Osteoblast (primary cell): Measurements from ENCODE around the gene AXDND1. TPM values are rescaled to one million over a fixed set of nuclear protein-coding genes. Genes with fewer than 3 reads are reported as not detected.

ENCODE experiments used
- DNase-seq: peaks from one replicate; pipeline ENCODE4 v3.0.0; 2011; ENCODE audit warnings: low spot score, mixed read lengths; ENCODE audit not compliant: insufficient read length; ENCODE audit errors: missing footprints
- H2AFZ ChIP-seq: 2 replicates; pipeline ENCODE4 v1.6.0; 2011; ENCODE audit warnings: mild to moderate bottlenecking, low read length
- H3K27ac ChIP-seq: 2 replicates; pipeline ENCODE4 v1.5.1; 2011; ENCODE audit warnings: mild to moderate bottlenecking, low read depth, low read length, moderate library complexity
- H3K27me3 ChIP-seq: 2 replicates; pipeline ENCODE4 v1.6.0; 2012; ENCODE audit warnings: mild to moderate bottlenecking, control low read depth, inconsistent platforms, low read length, moderate library complexity; ENCODE audit not compliant: insufficient read depth
- H3K36me3 ChIP-seq: 2 replicates; pipeline ENCODE4 v1.5.1; 2011; ENCODE audit warnings: mild to moderate bottlenecking, low read length, control low read depth, moderate library complexity; ENCODE audit not compliant: insufficient read depth
- H3K4me1 ChIP-seq: 2 replicates; pipeline ENCODE4 v1.5.1; 2011; ENCODE audit warnings: mild to moderate bottlenecking, low read length, control low read depth, moderate library complexity; ENCODE audit not compliant: insufficient read depth
- H3K4me2 ChIP-seq: 2 replicates; pipeline ENCODE4 v1.6.0; 2011; ENCODE audit warnings: mild to moderate bottlenecking, low read length; ENCODE audit not compliant: insufficient read depth
- H3K4me3 ChIP-seq: fragments of 200-600 bp; sonication (generic); 3 replicates; pipeline ENCODE4 v1.5.1; 2012; ENCODE audit warnings: mild to moderate bottlenecking, low read length, inconsistent platforms; ENCODE audit not compliant: insufficient read depth
- H3K79me2 ChIP-seq: 2 replicates; pipeline ENCODE4 v1.6.0; 2012; ENCODE audit warnings: mild to moderate bottlenecking, low read length, control low read depth, inconsistent platforms; ENCODE audit not compliant: insufficient read depth
- H3K9me3 ChIP-seq: 2 replicates; pipeline ENCODE4 v1.5.1; 2011; ENCODE audit warnings: low read depth, low read length, control low read depth
- H4K20me1 ChIP-seq: 2 replicates; pipeline ENCODE4 v1.6.0; 2012; ENCODE audit warnings: mild to moderate bottlenecking, low read length, control low read depth; ENCODE audit not compliant: insufficient read depth
- CTCF ChIP-seq: IDR thresholded peaks from 2 replicates; pipeline ENCODE4 v1.5.1; 2011; ENCODE audit warnings: mild to moderate bottlenecking, low read depth, low read length, moderate library complexity; ENCODE audit errors: extremely low read depth
- total RNA-seq: library from RNA; depleted of rRNA; stranded (reverse); fragments of >200 nt; gene quantifications from 2 replicates; pipeline ENCODE4 v1.2.3, GENCODE V29; 2012

Gene AXDND1
- total RNA-seq, 1 donor = 0.72 TPM

- H3K36me3 ChIP-seq = peaks cover 30% of the 10 kb centered on the region
- no peak for TF ChIP-seq CTCF
These were observed 27.7 kb upstream of the AXDND1 start for GRCh38 chr1:179337942-179338560.

GRCh38 chr1:179340918-179341317 lies 24.9 kb upstream of the AXDND1 start:
- no peak overlapping the region for H3K4me2 ChIP-seq
- no peaks in the 10 kb centered on the region for H3K27me3 ChIP-seq
- no peaks in the 10 kb centered on the region for H3K9me3 ChIP-seq
- H3K27ac ChIP-seq = no peak overlapping the region
- DNase-seq = no peak
- no peak overlapping the region for H3K4me3 ChIP-seq
- no peak overlapping the region for H2AFZ ChIP-seq
- no peaks in the 10 kb centered on the region for H4K20me1 ChIP-seq
- no peaks in the 10 kb centered on the region for H3K4me1 ChIP-seq
- H3K36me3 ChIP-seq = peaks cover 45% of the 10 kb centered on the region
- H3K79me2 ChIP-seq = peaks cover 7% of the 10 kb centered on the region
- TF ChIP-seq CTCF = no peak

More at GRCh38 chr1:179337942-179338560, 27.7 kb upstream of the AXDND1 start:
- no peak for DNase-seq
- H3K79me2 ChIP-seq = peaks cover 15% of the 10 kb centered on the region
- no peak overlapping the region for H3K4me2 ChIP-seq
- no peaks in the 10 kb centered on the region for H4K20me1 ChIP-seq
- no peaks in the 10 kb centered on the region for H3K9me3 ChIP-seq
- no peak overlapping the region for H3K27ac ChIP-seq
- H3K27me3 ChIP-seq = no peaks in the 10 kb centered on the region
- no peak overlapping the region for H3K4me3 ChIP-seq
- H2AFZ ChIP-seq = no peak overlapping the region
- H3K4me1 ChIP-seq = no peaks in the 10 kb centered on the region

- Histone ChIP-seq H2AFZ (no peak overlapping the region), H3K27ac (no peak overlapping the region), H3K4me3 (no peak overlapping the region), H3K27me3 (no peaks in the 10 kb centered on the region), H3K79me2 (peaks cover 6% of the 10 kb centered on the region), H3K4me1 (no peaks in the 10 kb centered on the region), H3K36me3 (peaks cover 47% of the 10 kb centered on the region), H3K9me3 (no peaks in the 10 kb centered on the region), H3K4me2 (no peak overlapping the region), H4K20me1 (no peaks in the 10 kb centered on the region)
- TF ChIP-seq CTCF = no peak
- DNase-seq = no peak
These were observed 23.7 kb upstream of the AXDND1 start for GRCh38 chr1:179341943-179342547.

- H4K20me1 ChIP-seq = no peaks in the 10 kb centered on the region
- H3K4me2 ChIP-seq = no peak overlapping the region
- H3K79me2 ChIP-seq = peaks cover 2% of the 10 kb centered on the region
- DNase-seq = no peak
- no peak overlapping the region for H3K27ac ChIP-seq
- no peak overlapping the region for H3K4me3 ChIP-seq
- peaks cover 48% of the 10 kb centered on the region for H3K36me3 ChIP-seq
- no peak overlapping the region for H2AFZ ChIP-seq
- H3K27me3 ChIP-seq = no peaks in the 10 kb centered on the region
- no peaks in the 10 kb centered on the region for H3K9me3 ChIP-seq
- no peak for TF ChIP-seq CTCF
- no peaks in the 10 kb centered on the region for H3K4me1 ChIP-seq
These were observed 22.9 kb upstream of the AXDND1 start for GRCh38 chr1:179342740-179343404.
